B cell (primary cell): ENCODE results near the gene TNIK. TPM values are rescaled to one million over a fixed set of nuclear protein-coding genes. Genes with fewer than 3 reads are reported as not detected.

Source experiments
- ATAC-seq: fragments of 200-7000 bp; cut with Tn5 transposase; one replicate; pipeline ENCODE4 v1.10.0; 2021; ENCODE audit warnings: low read depth, mild to moderate bottlenecking, moderate number of reproducible peaks, moderate library complexity
- CTCF ChIA-PET: fragments of 350-600 bp; sonication (Branson Sonifier 250); formaldehyde crosslinking; loops from one replicate; lab custom pipeline; 2021; ENCODE audit warnings: antibody characterized with exemption, inconsistent platforms; lab: Charles Lee
- POLR2A ChIA-PET: fragments of 350-600 bp; sonication (Branson Sonifier 250); formaldehyde crosslinking; loops from one replicate; lab custom pipeline; 2021; ENCODE audit warnings: antibody characterized with exemption; lab: Charles Lee
- DNase-seq: peaks from one replicate; pipeline ENCODE4 v3.0.0; 2013
- H2AFZ ChIP-seq: 2 replicates; pipeline ENCODE4 v1.6.1; 2012; ENCODE audit warnings: mild to moderate bottlenecking, low read depth, low read length; ENCODE audit not compliant: insufficient read depth, poor library complexity, severe bottlenecking
- H3K27ac ChIP-seq, 2 donors: 1 replicate in 1 of 2; 2 replicates in 1 of 2; pipeline ENCODE4 v1.5.1; 2012 to 2013; ENCODE audit warnings: low read length in 2 of 2, mild to moderate bottlenecking in 2 of 2, moderate library complexity in 1 of 2
- H3K27me3 ChIP-seq, 4 experiments: fragments of 200-600 bp in 1 of 4; sonication (generic) in 1 of 4; replicated peaks in 1 of 4; 1 replicate in 2 of 4; 2 replicates in 2 of 4; pipeline versions ENCODE4 v1.6.1 to v1.7.0; 2013 to 2016; ENCODE audit warnings: low read length in 3 of 4, mild to moderate bottlenecking in 2 of 4, mixed read lengths in 1 of 4, moderate library complexity in 1 of 4; ENCODE audit not compliant: insufficient read depth in 4 of 4, control insufficient read depth in 3 of 4; ENCODE audit errors: control extremely low read depth in 1 of 4
- H3K36me3 ChIP-seq, 2 experiments: replicated peaks in 1 of 2; 1 replicate in 1 of 2; 2 replicates in 1 of 2; pipeline versions ENCODE4 v1.6.1 to v1.7.1; 2013; ENCODE audit warnings: low read length in 1 of 2; ENCODE audit not compliant: insufficient read depth in 2 of 2, control insufficient read depth in 1 of 2; ENCODE audit errors: control extremely low read depth in 1 of 2, extremely low read depth in 1 of 2
- H3K4me1 ChIP-seq, 2 donors: fragments of 200-600 bp in 1 of 2; sonication (generic) in 1 of 2; 1 replicate in 1 of 2; 2 replicates in 1 of 2; pipeline versions ENCODE4 v1.5.1 to v1.6.1; 2013 to 2017; ENCODE audit warnings: low read length in 2 of 2; ENCODE audit not compliant: control insufficient read depth in 2 of 2, insufficient read depth in 2 of 2
- H3K4me2 ChIP-seq: replicated peaks from 2 replicates; pipeline ENCODE3; 2012; ENCODE audit warnings: mild to moderate bottlenecking, low read depth, low read length; ENCODE audit not compliant: poor library complexity, severe bottlenecking
- H3K4me3 ChIP-seq, 5 experiments: fragments of 200-600 bp in 1 of 5; sonication (generic) in 1 of 5; 1 replicate in 3 of 5; 2 replicates in 2 of 5; pipeline versions ENCODE4 v1.5.1 to v1.7.0; 2011 to 2016; ENCODE audit warnings: low read length in 4 of 5, mild to moderate bottlenecking in 4 of 5, low read depth in 2 of 5, control low read depth in 1 of 5, moderate library complexity in 1 of 5; ENCODE audit not compliant: insufficient read depth in 1 of 5; ENCODE audit errors: control extremely low read depth in 1 of 5, extremely low read depth in 1 of 5
- H3K79me2 ChIP-seq: fragments of 200-600 bp; sonication (generic); one replicate; pipeline ENCODE4 v1.6.0; 2016; ENCODE audit warnings: low read length; ENCODE audit not compliant: control insufficient read depth, insufficient read depth
- H3K9ac ChIP-seq: fragments of 200-600 bp; sonication (generic); 2 replicates; pipeline ENCODE4 v1.6.1; 2017; ENCODE audit warnings: mild to moderate bottlenecking, low read length, moderate library complexity
- H3K9me3 ChIP-seq, 3 donors: one replicate each; pipeline versions ENCODE4 v1.6.1 to v1.7.1; 2013; ENCODE audit warnings: low read length in 2 of 3; ENCODE audit not compliant: control insufficient read depth in 2 of 3, insufficient read depth in 1 of 3; ENCODE audit errors: control extremely low read depth in 1 of 3
- H4K20me1 ChIP-seq: 2 replicates; pipeline ENCODE4 v1.6.0; 2012; ENCODE audit warnings: mild to moderate bottlenecking, low read length; ENCODE audit not compliant: insufficient read depth, control insufficient read depth, poor library complexity, severe bottlenecking
- H3K27ac Mint-ChIP-seq: one replicate; pipeline ENCODE4 v1.8.0; 2021; ENCODE audit warnings: mixed read lengths
- H3K27me3 Mint-ChIP-seq: one replicate; pipeline ENCODE4 v1.8.0; 2021; ENCODE audit warnings: mixed read lengths
- H3K4me1 Mint-ChIP-seq: one replicate; pipeline ENCODE4 v1.8.0; 2021; ENCODE audit warnings: mixed read lengths
- H3K4me3 Mint-ChIP-seq: one replicate; pipeline ENCODE4 v1.8.0; 2021; ENCODE audit warnings: mixed read lengths
- H3K9me3 Mint-ChIP-seq: one replicate; pipeline ENCODE4 v1.8.0; 2022; ENCODE audit warnings: mixed read lengths; ENCODE audit not compliant: insufficient read depth
- EZH2 ChIP-seq: IDR thresholded peaks from 2 replicates; pipeline ENCODE4 v1.6.1; 2012; ENCODE audit warnings: borderline replicate concordance, low read depth, mild to moderate bottlenecking, moderate library complexity, low read length; ENCODE audit not compliant: insufficient read depth, poor library complexity, severe bottlenecking
- WGBS: methylation state at CpG from one replicate; pipeline ENCODE4 v1.1.5; 2013; ENCODE audit warnings: missing lambda C conversion rate; ENCODE audit not compliant: insufficient coverage; 5-methylcytosine and 5-hydroxymethylcytosine counted together
- intact Hi-C: fragments of 100-400 bp; cut with micrococcal nuclease; formaldehyde crosslinking; loops from one replicate; pipeline ENCODE4 v1.10.0; 2022
- polyA plus RNA-seq: library from polyadenylated mRNA; depleted of rRNA; stranded (reverse); fragments of >200 nt; gene quantifications from 2 replicates; pipeline ENCODE4 v1.2.3, GENCODE V29; 2012
- total RNA-seq, 2 donors: library from RNA; stranded (reverse); fragments of 120-200 nt in 1 of 2; gene quantifications; 1 replicate in 1 of 2; 2 replicates in 1 of 2; pipeline versions ENCODE4 v1.2.3 to v1.2.4, GENCODE V29; 2013 to 2022
- TF ChIP-seq, protein P1 (sequence below): fragments of 200-600 bp; IDR thresholded peaks from one replicate; pipeline ENCODE4 v1.8.0; 2022; ENCODE audit warnings: antibody characterized with exemption, mild to moderate bottlenecking

Gene TNIK
- total and polyA plus RNA-seq, 2 donors (not counting 1 experiment from before 2014, with no cell fraction given), result 0.66 to 7.7 TPM

DNA sequence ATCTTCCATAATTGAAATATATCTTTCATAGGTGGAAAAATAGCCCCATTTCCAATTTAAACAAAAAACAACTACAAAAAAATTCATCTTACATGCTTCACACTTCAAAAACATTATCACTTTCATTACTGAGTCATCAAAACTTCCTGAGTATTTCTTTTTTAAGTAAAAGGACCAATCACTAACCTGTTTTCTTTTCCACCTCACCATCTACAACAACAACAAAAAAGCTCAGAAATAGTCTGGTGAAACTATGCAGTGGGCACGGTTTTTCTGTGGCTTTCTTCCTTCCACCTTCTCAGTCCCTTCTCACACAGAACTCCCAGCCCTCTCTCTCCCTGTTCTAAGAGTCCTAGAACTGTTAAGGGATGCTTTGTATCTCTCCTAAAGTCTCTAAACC lies 20.3 kb upstream of the TNIK start:
- ATAC-seq, result no peak

DNA sequence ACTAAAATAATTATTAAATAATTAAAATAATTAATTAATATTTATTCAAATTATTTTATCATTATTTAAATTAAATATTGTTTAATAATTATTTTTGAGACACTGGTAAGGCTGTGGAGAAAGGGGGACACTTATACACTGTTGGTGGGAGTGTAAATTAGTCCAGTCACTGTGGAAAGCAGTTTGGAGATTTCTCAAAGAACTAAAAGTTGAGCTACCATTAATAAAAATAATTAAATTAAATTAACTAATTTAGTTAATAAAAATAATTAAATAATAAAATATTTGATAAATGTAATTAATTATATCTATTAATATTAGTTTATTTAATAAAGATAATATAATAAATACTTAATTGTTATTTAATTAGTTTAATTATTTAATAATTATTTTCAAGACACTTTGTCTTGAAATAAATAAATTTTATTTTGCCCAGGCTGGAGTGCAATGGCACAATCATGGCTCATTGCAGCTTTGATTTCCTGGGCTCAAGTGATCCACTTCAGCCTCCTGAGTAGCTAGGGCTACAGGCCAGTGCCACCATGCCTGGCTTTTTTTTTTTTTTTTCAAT lies 16.4 kb upstream of the TNIK start:
- H3K9me3 Mint-ChIP-seq, result no peaks in the 10 kb centered on the region
- no peak overlapping the region for H3K27ac ChIP-seq
- H3K4me1 Mint-ChIP-seq, result no peaks in the 10 kb centered on the region
- H3K36me3 ChIP-seq, result no peaks in the 10 kb centered on the region
- H3K27ac Mint-ChIP-seq, result no peak overlapping the region
- H3K27me3 Mint-ChIP-seq, result peaks cover 4% of the 10 kb centered on the region
- no peaks in the 10 kb centered on the region for H3K4me1 ChIP-seq
- POLR2A ChIA-PET, result no interaction called here
- H3K9me3 ChIP-seq, result peaks cover 0 to 7% (median 0%) of the 10 kb centered on the region in 3 donors
- H4K20me1 ChIP-seq, result no peaks in the 10 kb centered on the region
- DNase-seq, result no peak
- CTCF ChIA-PET, result interaction anchor here (0.7 kb wide), 1 partner anchor 11 kb away, joined by 3 read pairs; no protein-coding TSS in a partner anchor
- H3K4me3 Mint-ChIP-seq, result no peak overlapping the region
- H3K79me2 ChIP-seq, result no peaks in the 10 kb centered on the region
- H3K4me3 ChIP-seq, result no peak overlapping the region
- H3K27me3 ChIP-seq, result peaks cover 0 to 2% (median 0%) of the 10 kb centered on the region in 4 experiments
- ATAC-seq, result no peak
- no peak overlapping the region for H3K4me2 ChIP-seq
- TF ChIP-seq, protein P1, sequence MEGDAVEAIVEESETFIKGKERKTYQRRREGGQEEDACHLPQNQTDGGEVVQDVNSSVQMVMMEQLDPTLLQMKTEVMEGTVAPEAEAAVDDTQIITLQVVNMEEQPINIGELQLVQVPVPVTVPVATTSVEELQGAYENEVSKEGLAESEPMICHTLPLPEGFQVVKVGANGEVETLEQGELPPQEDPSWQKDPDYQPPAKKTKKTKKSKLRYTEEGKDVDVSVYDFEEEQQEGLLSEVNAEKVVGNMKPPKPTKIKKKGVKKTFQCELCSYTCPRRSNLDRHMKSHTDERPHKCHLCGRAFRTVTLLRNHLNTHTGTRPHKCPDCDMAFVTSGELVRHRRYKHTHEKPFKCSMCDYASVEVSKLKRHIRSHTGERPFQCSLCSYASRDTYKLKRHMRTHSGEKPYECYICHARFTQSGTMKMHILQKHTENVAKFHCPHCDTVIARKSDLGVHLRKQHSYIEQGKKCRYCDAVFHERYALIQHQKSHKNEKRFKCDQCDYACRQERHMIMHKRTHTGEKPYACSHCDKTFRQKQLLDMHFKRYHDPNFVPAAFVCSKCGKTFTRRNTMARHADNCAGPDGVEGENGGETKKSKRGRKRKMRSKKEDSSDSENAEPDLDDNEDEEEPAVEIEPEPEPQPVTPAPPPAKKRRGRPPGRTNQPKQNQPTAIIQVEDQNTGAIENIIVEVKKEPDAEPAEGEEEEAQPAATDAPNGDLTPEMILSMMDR, result no peak
- no peak for TF ChIP-seq EZH2
- no peak overlapping the region for H3K9ac ChIP-seq
- no peak overlapping the region for H2AFZ ChIP-seq
- intact Hi-C loops, result no loop called here

More for the DNA sequence above, 20.3 kb upstream of the TNIK start:
- Histone ChIP-seq H4K20me1 (no peaks in the 10 kb centered on the region), H3K4me2 (no peak overlapping the region), H3K36me3 (no peaks in the 10 kb centered on the region), H2AFZ (no peak overlapping the region), H3K9ac (no peak overlapping the region), H3K4me1 (no peaks in the 10 kb centered on the region), H3K27ac (no peak overlapping the region), H3K27me3 (peaks cover 0 to 2% (median 0%) of the 10 kb centered on the region in 4 experiments), H3K9me3 (peaks cover 0 to 7% (median 0%) of the 10 kb centered on the region in 3 donors), H3K4me3 (no peak overlapping the region), H3K79me2 (no peaks in the 10 kb centered on the region)
- intact Hi-C loops, result no loop called here
- ChIA-PET POLR2A (no interaction called here), CTCF (no interaction called here)
- TF ChIP-seq, protein P1, result no peak
- TF ChIP-seq EZH2, result no peak
- no peaks in the 10 kb centered on the region for H3K4me1 Mint-ChIP-seq
- WGBS, result 17% methylated on average over 1 of the region's 1 CpG
- no peak overlapping the region for H3K4me3 Mint-ChIP-seq
- no peaks in the 10 kb centered on the region for H3K9me3 Mint-ChIP-seq
- no peaks in the 10 kb centered on the region for H3K27me3 Mint-ChIP-seq
- DNase-seq, result no peak
- H3K27ac Mint-ChIP-seq, result no peak overlapping the region
